Activated CD4-positive, alpha-beta T cell treated with anti-CD3 and anti-CD28 coated beads, Interleukin-2, amount 50 U/mL, for 48 hours (primary cell): ENCODE data around the gene ITGA11.

ENCODE experiments used
- DNase-seq, 2 experiments: peaks; one replicate each; pipeline ENCODE4 v3.0.0-alpha.2; 2020

ITGA11 gene

DNA sequence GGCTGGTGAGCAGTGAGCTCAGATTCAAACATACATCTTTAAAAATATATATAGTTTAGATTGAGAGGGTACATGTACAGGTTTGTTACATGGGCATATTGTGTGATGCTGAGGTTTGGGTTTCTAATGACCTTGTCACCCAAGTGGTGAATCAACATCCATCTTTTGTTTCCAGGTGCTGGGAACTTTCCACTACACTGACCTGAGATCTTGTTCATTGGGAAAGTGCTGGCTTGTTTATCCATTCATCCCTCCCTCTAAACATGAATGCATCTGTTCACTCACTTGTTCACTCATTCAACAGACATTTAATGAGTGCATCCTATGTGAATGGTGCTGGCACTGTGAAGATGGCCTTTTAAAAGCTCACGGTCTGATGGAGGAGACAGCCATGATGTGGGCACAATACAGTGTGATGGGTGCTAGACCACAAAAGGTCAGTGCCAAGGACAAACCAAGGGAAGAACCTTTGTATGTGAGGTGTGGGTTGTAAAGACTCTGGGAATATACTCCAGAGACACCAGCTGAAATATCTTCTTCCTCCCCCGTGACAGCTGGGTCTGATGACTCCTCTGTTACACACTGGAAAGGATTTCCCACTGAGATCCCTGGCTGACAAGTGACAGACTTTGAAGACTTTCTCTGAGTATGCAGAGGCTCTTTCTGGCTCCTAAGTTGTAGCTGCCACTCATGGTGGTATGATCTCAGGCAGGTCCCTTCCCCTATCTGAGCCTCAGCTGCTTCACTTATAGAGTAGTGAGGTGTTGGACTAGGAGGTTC is 16.2 kb upstream of the ITGA11 start:
- DNase-seq: no peak

DNA sequence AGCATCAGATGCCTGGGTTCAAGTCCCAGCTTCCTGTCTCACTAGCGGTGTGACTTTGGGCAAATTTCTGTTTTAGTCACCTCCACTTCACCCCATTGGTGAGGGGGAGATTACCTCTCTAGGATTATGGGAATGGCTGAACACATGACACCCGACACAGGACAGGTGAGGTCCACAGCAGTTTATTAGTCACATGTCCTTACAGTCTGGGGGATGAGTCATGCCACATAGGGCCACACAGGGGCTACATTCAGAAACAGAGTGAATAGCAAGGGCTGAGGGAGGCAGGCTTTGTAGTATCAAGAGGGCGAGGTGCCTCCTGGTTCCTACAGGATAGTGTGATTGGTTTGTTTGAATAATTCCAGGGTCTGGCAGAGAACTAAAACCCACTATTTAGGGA is 15.2 kb upstream of the ITGA11 start:
- DNase-seq: no peak

DNA sequence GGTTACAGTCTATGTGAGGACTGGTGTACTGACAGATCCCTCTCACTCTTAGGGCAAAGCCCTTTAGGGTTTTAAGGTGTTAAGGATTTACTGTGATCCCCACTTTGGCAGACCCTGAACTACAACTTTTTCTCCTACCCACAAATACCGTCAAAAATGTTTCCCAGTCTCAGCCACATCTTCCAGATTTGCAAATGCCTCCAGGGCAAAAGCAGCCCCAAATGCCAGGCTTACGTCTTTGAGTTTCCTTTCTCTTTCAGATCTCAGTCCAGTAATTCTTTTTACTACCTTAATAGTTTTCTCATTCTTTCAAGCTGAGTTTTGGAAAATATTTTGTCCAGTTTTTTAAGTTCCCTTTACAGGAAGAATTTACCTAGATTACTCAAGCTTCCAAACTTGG is 13.4 kb upstream of the ITGA11 start:
- no peak for DNase-seq

DNA sequence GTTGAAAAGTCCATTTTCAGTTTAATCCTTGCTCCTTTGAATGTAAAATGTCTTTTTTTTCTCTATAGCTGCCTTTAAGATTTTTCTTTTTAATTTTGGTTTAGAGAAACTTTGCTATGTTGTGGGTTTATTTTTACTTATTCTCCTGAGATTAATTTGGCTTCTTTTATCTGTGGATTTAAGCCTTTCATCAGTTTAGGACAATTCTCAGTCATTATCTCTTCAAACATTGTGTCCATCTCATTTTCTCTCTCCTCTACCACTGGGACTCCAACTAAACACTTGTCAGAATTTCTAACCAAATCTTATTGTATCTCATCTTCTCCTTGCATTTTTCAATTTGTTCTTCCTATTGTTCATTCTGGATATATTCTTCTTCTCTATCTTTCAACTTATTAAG is 12.4 kb upstream of the ITGA11 start:
- no peak for DNase-seq

DNA sequence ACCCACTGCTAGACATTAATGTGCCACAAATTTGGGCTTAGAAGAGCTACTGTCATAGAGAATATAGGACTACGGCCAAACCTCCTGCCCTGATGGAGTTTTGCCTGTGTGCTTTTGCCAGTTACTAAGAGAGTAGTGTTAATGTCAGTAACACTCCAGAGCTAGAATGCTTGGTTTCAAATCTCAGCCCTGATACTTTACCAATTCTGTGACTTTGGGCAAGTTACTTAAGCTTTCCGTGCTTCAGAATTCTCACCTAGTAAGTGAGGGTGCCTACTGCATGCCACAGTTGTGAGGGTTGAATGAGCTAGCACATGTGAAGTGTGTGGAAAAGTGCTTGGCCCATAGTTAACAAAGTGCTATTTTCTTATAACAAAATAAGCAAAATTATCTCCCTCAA is 10.9 kb upstream of the ITGA11 start:
- DNase-seq: no peak

DNA sequence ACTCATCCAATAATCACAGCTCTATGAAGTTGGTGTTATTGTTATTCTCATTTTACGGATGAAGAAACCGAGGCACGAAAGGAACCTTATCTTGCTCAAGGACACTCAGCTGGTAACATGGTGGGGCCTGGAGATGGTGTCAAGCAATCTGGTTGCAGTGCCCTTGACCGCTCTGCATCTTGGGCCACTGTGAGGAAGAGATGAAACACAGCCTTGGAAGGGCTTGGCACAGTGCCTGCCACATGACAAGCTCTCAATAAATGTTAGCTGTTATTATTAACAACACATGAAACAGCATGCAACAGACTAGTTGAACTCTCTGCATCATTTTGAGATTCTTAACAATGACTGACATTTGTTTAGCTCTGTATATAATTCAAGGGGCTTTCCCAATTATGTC is 10.1 kb upstream of the ITGA11 start:
- DNase-seq: no peak

DNA sequence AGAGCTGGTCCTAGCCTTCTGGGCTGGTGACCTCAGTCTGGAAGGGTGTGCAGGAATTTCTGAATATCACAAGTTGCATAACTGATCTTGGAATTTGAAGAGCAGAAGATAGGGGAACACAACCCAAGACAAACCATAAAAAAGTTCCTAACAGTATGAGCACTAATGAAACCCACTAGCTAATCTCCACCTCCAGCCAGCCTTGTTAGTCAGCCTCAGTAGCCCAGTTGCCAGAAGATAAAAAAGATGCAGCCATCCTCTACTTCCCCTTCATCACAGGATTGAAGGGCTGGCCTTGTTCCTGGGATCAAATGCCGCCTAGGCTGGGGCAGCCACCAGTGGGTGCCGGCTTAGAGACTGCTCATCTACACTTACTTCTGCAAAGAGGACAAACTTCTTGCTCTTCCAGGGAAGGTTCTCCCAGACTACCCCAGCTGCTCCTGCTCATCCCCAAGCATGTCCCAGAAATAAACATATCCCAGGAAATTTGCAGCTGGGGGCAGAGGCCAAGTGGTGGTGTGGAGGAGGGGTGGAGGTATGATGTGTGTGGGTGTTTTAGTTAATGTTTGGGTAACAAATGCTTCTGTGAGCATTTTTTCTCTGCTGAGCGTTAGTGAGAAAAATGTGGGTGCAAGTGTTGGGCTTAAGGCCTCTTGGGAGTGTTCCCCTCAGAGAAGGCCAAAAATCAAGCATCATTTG is 9.2 kb upstream of the ITGA11 start:
- DNase-seq: no peak

DNA sequence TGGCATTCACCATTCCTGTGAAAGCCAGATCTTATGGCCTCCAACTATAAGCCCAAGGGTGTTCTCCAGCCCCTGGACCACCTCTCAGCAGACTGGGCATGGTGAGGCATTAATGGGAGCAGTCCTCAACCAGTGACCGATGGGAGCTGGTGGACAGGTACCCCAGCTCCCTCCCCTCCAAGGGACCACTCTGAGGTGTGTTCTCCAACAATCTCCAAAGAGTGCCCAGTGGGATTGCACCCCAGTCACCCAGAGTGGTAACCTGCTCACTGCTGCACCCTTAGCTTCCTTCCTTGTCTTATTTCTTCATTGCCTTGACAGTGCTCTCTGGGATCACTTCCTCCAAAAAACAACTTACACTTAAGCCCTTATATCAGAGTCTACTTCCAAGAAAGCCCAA is 8.2 kb upstream of the ITGA11 start:
- no peak for DNase-seq

DNA sequence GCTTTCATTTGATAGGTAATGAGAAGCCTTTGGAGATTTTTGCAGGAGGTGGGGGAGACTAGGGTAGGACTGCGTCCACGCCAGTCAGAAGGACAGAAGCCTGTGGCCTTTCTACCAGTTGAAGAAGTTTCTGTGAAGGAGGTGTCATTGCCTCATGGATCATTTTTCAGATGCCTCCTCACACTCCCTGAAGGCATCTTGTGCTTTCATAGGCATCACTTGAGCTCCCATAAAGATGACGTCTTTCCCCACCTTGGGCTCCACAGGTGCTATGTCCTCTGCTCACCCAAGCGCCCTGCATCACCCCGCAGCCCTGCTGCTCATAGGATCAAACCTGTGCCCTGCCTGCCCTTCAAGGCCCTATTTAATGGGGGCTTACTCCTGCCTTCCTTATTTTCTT is 7.5 kb upstream of the ITGA11 start:
- DNase-seq: no peak

DNA sequence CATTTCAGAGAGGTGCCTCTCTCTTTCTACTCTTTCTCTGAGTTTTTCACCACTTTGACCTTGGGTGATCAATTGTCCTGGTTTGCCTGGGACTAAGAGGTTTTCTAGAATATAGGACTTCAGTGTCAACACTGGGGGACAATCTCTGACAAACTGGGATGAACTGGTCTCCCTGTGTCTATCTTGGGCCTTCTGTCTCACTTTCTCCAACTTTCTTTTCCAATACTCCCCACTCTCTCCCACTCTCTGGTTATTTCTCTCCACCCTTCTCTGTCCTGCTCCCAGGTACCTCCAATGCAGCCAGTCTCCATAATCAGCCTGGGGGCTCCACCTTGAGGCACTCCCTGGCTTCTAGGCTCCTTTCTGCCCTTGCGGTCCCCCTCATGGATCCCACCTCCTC is 4.7 kb upstream of the ITGA11 start:
- DNase-seq: no peak

DNA sequence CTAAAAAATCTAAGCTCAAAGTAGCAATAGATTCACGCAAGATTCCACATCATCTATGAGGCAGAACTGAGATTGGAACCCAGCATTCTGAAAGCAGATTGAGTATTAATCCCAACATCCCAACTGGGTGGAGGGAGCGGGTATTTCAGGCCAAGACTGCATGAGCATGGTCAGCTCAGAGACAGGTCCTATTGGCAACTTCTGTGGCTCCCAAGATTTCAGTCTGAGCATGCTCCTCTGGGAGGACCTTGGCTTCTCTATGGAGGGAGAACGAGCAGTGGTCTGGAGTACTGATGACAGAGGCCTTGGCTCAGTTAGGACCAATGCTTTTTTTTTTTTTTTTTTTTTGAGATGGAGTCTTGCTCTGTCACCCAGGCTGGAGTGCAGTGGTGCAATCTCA is 4.0 kb upstream of the ITGA11 start:
- no peak for DNase-seq

DNA sequence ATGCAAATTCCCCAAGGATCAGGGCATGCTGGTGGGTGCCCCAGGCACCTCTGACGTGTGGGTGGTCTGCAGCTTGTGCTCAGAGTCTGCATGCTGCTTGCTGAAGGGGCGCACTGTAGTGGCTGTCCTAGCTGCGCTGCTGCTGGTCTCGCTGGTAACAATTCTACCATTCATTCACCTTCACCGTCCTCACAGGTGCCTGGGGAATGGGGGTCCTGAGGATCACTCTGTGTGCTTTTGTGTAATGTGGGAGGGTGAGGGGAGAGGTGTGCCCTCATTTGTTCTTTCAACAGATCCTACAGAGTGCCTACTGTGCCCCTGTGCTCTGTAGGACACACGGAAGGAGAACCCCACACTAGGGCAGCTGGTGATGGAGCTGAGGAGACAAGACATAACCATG is 2.1 kb upstream of the ITGA11 start:
- DNase-seq: no peak

DNA sequence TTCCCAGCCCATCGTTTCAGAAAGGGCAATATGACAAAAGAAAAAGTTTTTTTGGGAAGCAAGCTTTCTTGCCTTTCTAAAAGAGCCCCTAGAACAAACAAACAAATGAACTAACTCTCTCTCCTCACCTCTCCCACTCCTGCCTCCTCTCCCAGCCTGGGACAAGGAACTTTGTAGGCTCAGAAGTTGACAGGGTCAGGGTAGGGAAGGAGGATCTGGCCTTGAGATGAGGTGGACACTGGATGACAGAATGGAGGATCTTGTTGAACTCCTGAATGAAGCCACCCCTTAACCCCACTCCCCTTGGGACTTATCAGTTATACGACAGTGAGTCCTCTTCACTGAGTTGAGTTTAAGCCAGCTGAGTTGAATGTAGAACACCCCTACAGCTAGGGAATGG is 1.6 kb upstream of the ITGA11 start:
- no peak for DNase-seq

DNA sequence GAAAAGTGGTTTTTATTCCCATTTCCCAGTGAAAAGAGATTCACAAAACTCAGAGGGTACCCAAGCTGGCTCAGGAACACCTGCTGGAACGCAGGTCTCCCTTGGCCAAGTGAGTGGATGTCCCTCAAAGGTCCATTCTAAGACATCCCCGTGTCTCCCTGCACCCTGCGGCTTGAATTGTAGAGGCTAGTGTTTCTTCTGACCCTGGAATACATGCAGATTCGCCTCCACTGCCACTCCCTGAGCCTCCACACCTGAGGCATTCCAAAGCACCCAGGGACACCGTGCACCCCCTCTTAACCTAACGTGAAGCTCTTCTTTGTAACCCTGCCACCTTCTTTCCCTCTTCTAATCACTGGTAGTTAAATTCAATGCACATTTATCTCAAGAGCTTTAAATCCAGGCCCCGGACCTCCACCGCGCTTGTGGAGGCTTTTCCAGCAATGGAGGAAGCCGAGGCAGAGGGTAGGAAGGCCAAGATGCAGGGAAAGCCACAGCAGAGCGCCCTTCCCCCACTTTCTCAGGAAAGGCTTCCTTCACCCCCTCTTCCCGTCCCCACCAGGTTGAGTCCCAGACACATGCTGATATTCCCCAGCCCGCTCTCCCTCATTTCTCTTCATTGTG is 590 bp upstream of the ITGA11 start:
- DNase-seq: no peak

DNA sequence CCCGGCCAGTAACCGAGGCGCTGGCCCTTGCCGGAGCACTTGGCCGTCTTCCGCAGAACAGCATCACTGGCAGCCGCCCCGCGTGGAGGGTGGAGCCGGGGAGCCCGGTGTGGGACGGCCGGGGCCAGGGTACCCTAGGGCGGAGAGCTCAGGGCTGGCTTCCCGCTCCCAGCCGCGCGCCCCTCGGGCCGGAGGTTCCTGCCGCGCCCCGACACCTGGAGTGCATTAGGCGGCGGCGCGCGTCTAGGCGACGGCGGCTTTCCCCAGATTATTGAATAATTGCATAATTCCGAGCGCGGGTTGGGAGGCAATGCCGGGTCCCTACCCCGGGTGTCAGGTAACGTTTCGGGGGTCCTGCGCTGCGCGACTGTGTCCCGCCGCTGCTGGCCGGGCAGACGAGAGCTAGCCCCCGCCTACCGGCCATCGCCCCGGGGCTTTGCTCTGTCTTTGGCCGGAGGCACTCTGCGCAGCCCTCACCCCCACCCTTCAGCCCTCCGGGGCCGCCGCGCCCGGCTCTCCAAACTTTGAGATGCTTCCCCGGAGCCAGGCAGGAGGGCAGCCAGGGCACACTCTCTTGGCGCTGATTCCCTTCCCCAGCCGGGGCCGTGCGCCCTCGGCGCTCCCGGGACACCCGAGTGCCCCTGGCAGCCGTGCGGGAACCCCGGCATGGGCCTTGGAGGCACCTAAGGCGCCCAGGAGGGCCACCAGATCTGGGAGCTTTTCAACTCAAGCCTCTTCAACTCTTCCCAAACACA is 749 bp downstream of the ITGA11 start:
- no peak for DNase-seq

DNA sequence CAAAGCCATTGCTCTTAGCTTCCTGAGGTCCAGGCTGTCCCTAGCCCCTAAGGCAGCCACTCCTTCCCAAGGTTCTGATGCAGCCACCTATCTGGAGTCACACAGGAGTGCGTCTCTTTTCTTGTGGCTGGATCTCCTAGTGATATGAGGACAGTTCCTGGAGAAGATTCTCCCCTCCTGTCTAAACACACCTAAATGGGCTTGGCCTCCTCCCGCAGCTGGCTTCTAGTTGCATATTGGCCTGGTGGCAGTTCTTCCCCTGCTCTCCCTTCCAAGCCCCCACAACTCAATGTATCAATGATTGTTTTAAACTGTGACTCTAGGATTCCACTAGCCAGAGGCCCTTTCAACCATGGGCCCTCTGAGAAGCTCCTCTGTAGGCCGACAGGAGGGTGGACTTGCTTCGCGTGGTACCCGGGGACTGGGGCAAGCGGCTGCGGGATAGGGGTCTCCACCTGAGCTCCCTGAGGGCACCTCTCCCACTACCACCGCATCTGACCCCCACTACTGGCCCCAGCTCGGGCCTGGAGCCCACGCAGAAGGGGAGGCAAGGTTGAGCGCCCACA is 1.4 kb downstream of the ITGA11 start:
- no peak for DNase-seq

DNA sequence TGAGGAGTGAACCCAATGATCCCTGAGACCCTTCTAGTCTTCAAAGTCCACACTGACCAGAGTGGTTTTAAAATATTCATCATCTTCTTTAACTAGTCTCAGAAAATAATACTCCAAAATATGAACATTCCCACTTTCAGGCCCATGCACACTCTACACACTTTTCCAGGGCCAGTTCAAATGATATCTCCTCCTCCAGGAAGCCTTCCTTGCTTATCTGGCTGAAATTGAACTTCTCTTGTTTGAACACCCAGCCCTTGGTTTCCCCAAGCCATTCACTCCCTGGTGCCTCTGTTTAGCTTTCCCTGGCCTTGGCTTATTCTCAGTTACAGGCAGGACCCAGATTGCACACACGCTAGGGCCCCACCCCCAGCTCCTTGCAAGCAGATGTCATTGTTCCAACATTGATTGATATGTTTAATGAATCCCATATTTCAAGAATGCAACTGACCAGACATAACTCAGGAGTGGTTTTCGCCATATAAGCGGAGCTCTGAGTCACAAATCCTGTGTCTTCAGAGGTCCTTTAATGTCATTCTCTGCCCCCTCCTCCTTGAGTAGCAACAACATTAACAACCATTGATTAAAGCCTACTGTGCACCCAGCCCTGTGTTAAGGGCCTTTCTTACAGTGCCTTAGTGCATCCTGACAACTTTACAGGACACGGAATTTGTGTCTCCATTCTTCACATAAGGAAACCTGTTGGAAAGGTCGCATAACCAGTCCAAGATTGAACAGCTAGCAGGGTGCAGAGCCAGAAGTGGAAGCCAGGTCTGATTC is 2.1 kb downstream of the ITGA11 start:
- DNase-seq: no peak

DNA sequence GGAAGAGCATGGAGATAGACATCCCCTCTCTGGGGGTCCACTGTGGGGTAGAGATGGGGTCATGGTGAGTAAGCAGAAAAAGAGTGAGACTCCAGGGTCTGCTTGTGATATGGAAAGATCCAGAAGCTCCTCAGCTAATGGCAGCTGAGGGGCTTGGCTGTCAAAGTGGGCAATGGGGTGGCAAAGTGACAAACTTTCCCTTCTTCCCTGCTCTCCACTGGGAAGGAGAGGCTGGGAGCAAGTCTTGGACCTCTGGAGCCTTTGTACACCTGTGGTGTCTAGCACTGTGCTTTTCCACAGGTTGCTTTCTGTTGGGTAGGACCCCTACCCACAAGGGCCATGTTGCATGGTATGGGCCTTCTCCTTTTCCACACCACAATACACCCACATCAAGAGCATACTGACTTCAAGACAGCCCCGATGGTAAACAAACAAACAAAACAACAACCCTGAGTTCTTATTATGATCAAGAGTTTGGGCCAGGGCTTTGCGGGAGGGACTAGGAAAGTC is 3.5 kb downstream of the ITGA11 start:
- no peak for DNase-seq

DNA sequence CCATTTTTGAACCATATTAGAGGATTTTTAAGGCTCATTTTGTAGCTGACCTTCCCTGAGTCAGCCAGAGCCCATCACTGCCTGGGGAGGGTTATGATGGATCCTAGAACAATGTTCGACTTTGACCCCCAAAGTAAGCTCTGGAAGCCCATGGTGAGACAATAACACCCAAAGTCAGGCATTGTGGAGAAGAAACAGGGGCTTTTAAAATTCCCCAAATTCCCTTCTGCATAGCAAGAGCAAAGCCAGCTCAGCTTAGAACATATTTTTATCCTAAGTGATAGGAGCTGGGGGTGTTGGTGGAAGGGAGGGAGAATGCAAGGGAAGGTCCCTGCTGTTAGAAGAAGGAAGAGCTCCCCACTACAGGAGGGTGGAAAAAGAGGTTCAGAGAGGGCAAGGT is 4.0 kb downstream of the ITGA11 start:
- no peak for DNase-seq

DNA sequence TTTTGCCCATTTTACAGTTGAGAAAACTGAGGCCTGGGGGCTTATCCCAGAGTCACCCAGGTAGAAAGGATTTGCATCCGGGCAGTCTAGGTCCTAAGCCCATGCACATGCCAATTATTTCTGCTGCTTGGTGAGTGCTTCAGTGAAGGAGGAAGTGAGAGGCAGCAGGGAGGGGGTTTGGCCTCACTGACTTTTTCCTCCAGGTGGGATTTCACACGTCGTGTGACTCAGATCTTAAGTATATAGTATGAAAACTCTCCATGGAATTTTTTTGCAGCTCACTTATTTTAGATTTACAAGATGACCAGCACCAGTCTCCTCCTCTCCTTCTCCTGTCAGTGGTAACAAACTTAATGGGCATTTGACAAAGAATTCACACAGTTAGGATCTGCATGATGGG is 4.6 kb downstream of the ITGA11 start:
- no peak for DNase-seq

DNA sequence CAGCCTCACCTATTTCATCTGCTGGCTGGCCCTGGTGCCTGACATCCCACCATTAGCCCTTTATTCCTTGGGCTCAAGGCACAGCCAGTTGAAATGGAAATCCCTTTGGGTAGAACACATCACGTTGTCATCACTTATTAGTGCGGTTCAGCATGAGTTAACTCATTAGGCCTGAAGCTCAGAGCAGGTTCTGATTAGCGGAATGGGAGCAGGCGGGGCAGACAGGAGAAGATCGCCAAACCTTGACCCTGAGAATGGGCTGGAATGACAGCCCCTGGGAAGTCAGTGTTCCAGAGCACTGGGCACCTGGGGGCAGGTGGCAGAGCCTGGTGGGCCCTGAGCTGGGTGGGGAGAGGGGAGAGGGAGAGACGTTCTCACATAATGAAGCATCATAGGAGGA is 5.8 kb downstream of the ITGA11 start:
- DNase-seq: no peak

DNA sequence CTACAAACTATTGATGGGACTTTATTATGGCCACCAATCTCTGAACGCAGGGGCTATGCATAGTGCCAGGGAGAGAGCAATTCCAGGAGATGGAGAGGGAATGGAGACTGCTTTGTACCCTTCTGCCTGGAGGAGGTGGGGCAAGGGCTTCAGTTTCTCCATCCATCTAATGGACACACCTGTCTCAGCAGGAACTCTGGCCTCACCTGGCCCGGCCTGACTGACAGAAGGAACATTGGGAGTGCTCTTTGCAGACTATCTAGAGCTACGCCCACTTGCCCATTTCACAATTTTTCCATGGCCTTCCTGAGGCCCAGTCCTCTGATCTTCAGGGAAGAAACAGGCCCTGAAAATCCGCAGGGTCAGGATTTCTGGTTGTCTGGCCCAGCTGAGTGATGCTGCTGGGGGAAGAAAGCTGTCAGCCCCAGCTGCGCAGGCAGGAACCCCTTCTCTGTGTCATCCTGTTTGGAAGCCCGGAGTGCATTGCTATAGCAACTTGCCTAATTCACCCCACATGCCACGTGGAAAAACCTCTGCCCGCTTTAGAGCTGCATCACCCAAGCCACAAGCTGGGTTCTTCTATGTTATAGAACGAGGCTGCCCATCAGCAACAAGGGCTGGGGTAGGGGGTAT is 6.4 kb downstream of the ITGA11 start:
- DNase-seq: no peak
